Left ventricle myocardium inferior (tissue), 1 donor: ENCODE results near the gene KCNMA1. TPM values are rescaled to one million over a fixed set of nuclear protein-coding genes. Genes with fewer than 3 reads are reported as not detected.

Source experiments
- DNase-seq: peaks from one replicate; pipeline ENCODE4 v3.0.0-alpha.2; 2020
- H3K27ac ChIP-seq: fragments of 200-600 bp; replicated peaks from 2 replicates; pipeline ENCODE4 v1.8.0; 2021
- H3K27me3 ChIP-seq: fragments of 200-600 bp; 2 replicates; pipeline ENCODE4 v1.8.0; 2021; ENCODE audit warnings: low read depth
- H3K36me3 ChIP-seq: fragments of 200-600 bp; 2 replicates; pipeline ENCODE4 v1.8.0; 2021
- H3K4me1 ChIP-seq: fragments of 200-600 bp; 2 replicates; pipeline ENCODE4 v1.8.0; 2021
- H3K4me3 ChIP-seq: fragments of 200-600 bp; 2 replicates; pipeline ENCODE4 v1.8.0; 2021; ENCODE audit warnings: mild to moderate bottlenecking, moderate library complexity
- H3K9me3 ChIP-seq: fragments of 200-600 bp; replicated peaks from 2 replicates; pipeline ENCODE4 v1.8.0; 2021
- CTCF ChIP-seq: fragments of 200-600 bp; IDR thresholded peaks from 2 replicates; pipeline ENCODE4 v1.8.0; 2021; ENCODE audit warnings: antibody characterized with exemption, mild to moderate bottlenecking, borderline replicate concordance
- intact Hi-C: fragments of 100-400 bp; cut with micrococcal nuclease; formaldehyde crosslinking; loops from one replicate; pipeline ENCODE4 v1.11.0; 2022
- total RNA-seq: library from RNA; stranded (reverse); fragmentation: NEBNext Ultra II Directional; extraction: Animal tissue kit (Norgen Biotek cat#: 25700); gene quantifications from one replicate; pipeline ENCODE4 v1.2.1, GENCODE V29; 2021
- donor health status: DM: no; HTN: yes; CAD: no; lungs with severe emphysema.

KCNMA1 gene
- total RNA-seq, 1 donor from 2014 or later, result 1.8 TPM

GRCh38 chr10:77509391-77509790 is 128.2 kb downstream of the KCNMA1 start:
- TF ChIP-seq CTCF, result no peak
- H3K36me3 ChIP-seq, result no peaks in the 10 kb centered on the region
- H3K9me3 ChIP-seq, result no peaks in the 10 kb centered on the region
- intact Hi-C loops, result no loop called here
- DNase-seq, result no peak
- peaks cover 72% of the 10 kb centered on the region for H3K27me3 ChIP-seq
- H3K27ac ChIP-seq, result no peak overlapping the region
- no peak overlapping the region for H3K4me3 ChIP-seq
- H3K4me1 ChIP-seq, result no peaks in the 10 kb centered on the region

- intact Hi-C loops, result no loop called here
- Histone ChIP-seq H3K36me3 (no peaks in the 10 kb centered on the region), H3K27ac (peak overlapping the region; percentile 5), H3K27me3 (peaks cover 73% of the 10 kb centered on the region), H3K4me3 (no peak overlapping the region), H3K9me3 (no peaks in the 10 kb centered on the region), H3K4me1 (no peaks in the 10 kb centered on the region)
- no peak for TF ChIP-seq CTCF
- no peak for DNase-seq
Measured at GRCh38 chr10:77507291-77507880, 130.2 kb downstream of the KCNMA1 start.

GRCh38 chr10:77506517-77507200 is 130.9 kb downstream of the KCNMA1 start:
- no peak for TF ChIP-seq CTCF
- Histone ChIP-seq H3K9me3 (no peaks in the 10 kb centered on the region), H3K27me3 (peaks cover 79% of the 10 kb centered on the region), H3K4me3 (no peak overlapping the region), H3K36me3 (no peaks in the 10 kb centered on the region), H3K4me1 (no peaks in the 10 kb centered on the region), H3K27ac (no peak overlapping the region)
- DNase-seq, result no peak
- intact Hi-C loops, result no loop called here

GRCh38 chr10:77505431-77506334 is 131.9 kb downstream of the KCNMA1 start:
- H3K36me3 ChIP-seq, result no peaks in the 10 kb centered on the region
- H3K27me3 ChIP-seq, result peaks cover 80% of the 10 kb centered on the region
- no peak overlapping the region for H3K27ac ChIP-seq
- no peaks in the 10 kb centered on the region for H3K4me1 ChIP-seq
- DNase-seq, result no peak
- H3K4me3 ChIP-seq, result no peak overlapping the region
- intact Hi-C loops, result no loop called here
- TF ChIP-seq CTCF, result no peak
- H3K9me3 ChIP-seq, result no peaks in the 10 kb centered on the region

GRCh38 chr10:77504873-77505257 is 132.7 kb downstream of the KCNMA1 start:
- Histone ChIP-seq H3K4me1 (no peaks in the 10 kb centered on the region), H3K27me3 (peaks cover 72% of the 10 kb centered on the region), H3K27ac (no peak overlapping the region), H3K9me3 (no peaks in the 10 kb centered on the region), H3K4me3 (no peak overlapping the region), H3K36me3 (no peaks in the 10 kb centered on the region)
- no peak for TF ChIP-seq CTCF
- DNase-seq, result no peak
- intact Hi-C loops, result no loop called here
